HG03064 (cell line): Measurements from ENCODE around the gene MPI.
"Not testable (repeated sequence)": the region's sequence is repeated elsewhere in the genome, so short reads cannot be mapped to it uniquely, and the experiment has no call there.

Experiments
- ATAC-seq: cut with Tn5 transposase; IDR thresholded peaks from one replicate; pipeline ENCODE4 v1.9.1; 2021; ENCODE audit warnings: low read depth; ENCODE audit not compliant: unreplicated experiment

Gene MPI

GRCh38 chr15:74863239-74864056 lies 26.4 kb upstream of the MPI start:
- no peak for ATAC-seq

DNA sequence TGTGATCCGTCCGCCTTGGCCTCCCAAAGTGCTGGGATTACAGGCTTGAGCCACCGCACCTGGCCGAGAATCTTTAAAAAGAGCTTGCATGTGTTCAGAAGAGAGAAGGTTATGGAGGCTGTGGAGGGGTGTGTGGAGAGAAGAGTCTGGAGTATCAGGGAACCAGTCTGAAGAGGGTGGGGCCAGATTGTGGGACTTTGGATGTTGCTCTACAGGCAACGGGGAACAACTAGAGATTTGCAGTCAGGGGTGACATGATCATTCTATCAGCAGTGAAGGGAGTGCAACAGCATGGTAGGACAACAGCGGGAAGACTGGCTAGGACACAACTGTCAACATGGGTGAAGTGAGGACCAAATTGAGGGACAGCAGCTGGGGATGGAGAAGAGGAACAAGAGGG lies 25.5 kb upstream of the MPI start:
- no peak for ATAC-seq

GRCh38 chr15:74865316-74865715 lies 24.5 kb upstream of the MPI start:
- ATAC-seq = no peak

DNA sequence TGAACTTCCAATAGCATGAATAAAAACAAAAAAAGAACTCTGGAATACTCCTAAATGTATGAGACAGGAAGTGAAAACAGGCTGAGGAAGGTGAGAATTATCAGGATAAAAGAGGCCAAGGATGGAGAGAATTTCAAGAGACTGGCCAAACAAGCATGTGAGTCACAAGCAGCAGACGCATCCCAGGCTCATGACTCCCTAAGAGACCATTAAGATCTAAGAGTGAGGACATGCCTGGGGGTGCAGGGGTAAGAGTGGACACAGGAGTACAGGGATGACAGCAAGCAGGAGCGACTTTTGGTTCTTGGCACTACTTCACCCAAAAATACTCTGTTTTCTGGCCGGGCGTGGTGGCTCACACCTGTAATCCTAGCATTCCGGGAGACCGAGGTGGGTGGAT lies 23.8 kb upstream of the MPI start:
- ATAC-seq = no peak

DNA sequence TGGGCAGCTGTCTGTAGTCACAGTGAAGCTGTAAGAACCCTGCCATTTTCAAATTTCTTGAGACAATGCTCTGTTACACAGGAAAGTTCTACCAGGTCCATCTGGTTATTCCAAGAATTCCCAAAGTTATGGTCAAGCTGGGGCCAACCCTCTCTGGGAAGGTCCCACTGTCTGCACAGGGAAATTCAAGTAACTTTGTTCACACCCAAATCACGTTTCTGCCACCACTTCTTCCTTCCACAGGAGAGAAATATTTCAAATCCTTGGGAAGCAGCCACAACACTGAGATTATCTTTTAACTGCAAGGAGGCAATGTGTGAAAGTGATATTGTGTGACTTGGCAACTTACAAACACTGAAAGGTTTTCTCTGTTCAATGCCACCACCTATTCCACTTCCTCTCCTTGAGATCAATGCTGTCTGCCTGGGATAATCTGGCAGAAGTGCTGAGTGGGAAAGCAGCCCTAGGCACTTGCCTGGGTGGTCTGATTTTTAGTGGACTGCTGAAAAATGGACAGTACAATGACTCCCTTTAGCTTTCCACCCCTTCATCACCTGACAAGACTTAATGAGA lies 22.3 kb upstream of the MPI start:
- ATAC-seq = no peak

- no peak for ATAC-seq
Observed at GRCh38 chr15:74868059-74868458, 21.8 kb upstream of the MPI start.

- ATAC-seq = no peak
Observed at GRCh38 chr15:74869372-74869725, 20.5 kb upstream of the MPI start.

- peak; percentile 52 for ATAC-seq
Observed at GRCh38 chr15:74869726-74870407, 20.0 kb upstream of the MPI start.

DNA sequence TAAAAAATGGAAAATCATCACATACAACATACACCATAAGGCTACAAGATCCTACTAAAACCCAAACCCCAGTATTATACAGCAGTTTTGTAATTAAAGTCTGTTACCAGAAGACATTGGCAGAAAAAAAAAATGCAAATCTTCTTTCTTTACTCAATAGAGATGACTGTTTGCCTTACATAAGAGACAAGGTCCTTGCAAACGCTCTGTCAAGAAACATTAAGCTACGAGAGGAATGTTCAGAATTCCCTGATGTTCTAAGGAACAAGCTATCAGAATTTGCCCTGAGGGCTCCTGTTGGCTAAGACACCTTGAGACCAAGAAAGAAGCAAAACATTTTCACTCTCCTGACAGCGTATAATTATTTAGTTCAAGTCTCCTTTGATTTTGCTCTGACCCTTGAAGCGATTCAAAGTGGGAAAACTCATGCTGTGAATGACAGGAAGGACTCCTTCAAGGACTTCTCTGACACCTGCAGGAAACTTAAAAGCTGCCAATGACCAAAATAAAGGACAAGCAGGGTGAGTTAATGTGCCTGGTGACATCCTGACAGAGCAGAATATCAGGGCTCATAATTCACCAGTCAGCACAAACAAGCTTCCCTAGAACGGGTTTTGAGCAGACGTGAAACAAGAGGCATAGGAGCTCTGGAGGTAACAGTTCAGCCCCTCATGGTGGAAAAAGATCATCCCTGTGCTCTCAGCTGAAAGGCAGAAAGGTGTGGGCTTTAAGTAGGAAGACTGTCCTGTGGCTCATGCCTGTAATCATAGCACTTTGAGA lies 19.2 kb upstream of the MPI start:
- no peak for ATAC-seq

DNA sequence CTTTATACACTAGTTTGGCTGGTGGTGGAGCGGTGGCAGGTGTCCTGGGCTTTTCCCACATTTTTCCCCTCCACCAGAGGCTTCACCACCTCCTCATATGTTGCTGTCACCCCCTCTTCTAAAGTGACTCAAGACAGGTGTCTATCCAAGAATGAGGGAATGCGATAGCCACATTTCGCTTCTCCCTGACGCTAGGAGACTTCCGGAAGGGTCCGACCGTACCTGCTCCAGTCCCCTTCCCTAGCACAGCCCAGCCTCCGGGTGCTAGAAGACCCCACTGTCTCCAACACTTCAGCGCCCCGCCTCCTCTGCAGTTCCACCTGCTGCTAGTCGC lies 17.2 kb upstream of the MPI start:
- no peak for ATAC-seq

- ATAC-seq = peak; percentile 58
Observed at GRCh38 chr15:74873036-74873755, 16.6 kb upstream of the MPI start, which contains the start of gene SCAMP2. Gene SCAMP2 (minus strand): TSS chr15:74873365. CDS start chr15:74873255, 110 bp downstream.

- ATAC-seq = no peak
Observed at GRCh38 chr15:74873756-74874424, 16.0 kb upstream of the MPI start.

GRCh38 chr15:74878273-74878672 lies 11.6 kb upstream of the MPI start:
- no peak for ATAC-seq

DNA sequence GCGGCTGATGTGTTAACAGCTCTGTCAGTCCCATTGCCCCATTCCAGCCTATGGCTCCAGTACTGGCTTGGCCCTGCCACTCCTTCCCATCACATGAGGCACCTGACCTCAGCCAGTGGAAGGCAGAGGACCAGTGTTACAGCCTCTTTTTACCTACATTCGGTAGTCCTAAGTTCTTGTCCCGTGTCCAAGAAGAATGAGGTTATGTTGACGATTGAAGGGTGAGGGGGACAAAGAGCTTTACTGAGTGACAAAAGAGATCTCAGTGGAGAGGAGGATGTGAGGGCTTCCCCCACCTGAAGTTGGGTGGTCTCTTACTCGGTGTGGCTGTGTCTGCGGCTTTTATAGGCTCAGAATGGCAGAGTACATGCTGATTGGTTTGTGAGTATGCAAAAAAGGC lies 7.3 kb upstream of the MPI start:
- no peak for ATAC-seq

GRCh38 chr15:74884428-74885223 lies 5.2 kb upstream of the MPI start:
- ATAC-seq = no peak

DNA sequence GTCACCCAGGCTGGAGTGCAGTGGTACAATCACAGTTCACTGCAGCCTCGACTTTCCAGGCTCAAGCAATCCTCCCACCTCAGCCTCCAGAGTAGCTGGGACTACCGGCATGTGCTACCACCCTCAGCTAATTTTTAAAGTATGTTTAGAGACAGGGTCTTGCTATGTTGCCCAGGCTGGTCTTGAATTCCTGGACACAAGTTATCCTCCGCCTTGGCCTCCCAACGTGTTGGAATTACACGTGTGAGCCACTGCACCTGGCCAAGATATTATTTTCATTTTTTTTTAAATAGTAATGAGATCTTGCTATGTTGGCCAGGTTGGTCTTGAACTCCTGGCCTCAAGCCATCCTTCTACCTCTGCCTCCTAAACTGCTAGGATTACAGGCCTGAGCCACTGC lies 4.4 kb upstream of the MPI start:
- no peak for ATAC-seq

GRCh38 chr15:74887537-74888193 lies 2.2 kb upstream of the MPI start:
- not testable (repeated sequence) for ATAC-seq

GRCh38 chr15:74888716-74889115 lies 1.1 kb upstream of the MPI start:
- ATAC-seq = no peak
